Activated CD8-positive, alpha-beta T cell treated with anti-CD3 and anti-CD28 coated beads, Interleukin-2, amount 10 ng/mL, durations not matched to agents 7 days and 5 days (primary cell): ENCODE data around the gene TTC14. TPM values are rescaled to one million over a fixed set of nuclear protein-coding genes. Genes with fewer than 3 reads are reported as not detected.
"Not testable (repeated sequence)": the region's sequence is repeated elsewhere in the genome, so short reads cannot be mapped to it uniquely, and the experiment has no call there.

Experiments
- ATAC-seq: fragments of 150-1000 bp; cut with Tn5 transposase; one replicate; pipeline ENCODE4 v1.10.0; 2021; ENCODE audit warnings: moderate library complexity
- CTCF ChIA-PET: fragments of 350-600 bp; sonication (Branson Sonifier 250); formaldehyde crosslinking; loops from one replicate; lab custom pipeline; 2021; ENCODE audit warnings: antibody characterized with exemption; lab: Charles Lee
- POLR2A ChIA-PET: fragments of 350-600 bp; sonication (Branson Sonifier 250); formaldehyde crosslinking; loops from one replicate; lab custom pipeline; 2021; ENCODE audit warnings: antibody characterized with exemption; lab: Charles Lee
- DNase-seq: peaks from one replicate; pipeline ENCODE4 v3.0.0-alpha.2; 2020
- H3K27ac Mint-ChIP-seq: one replicate; pipeline ENCODE4 v1.8.0; 2021; ENCODE audit warnings: mild to moderate bottlenecking, mixed read lengths
- H3K27me3 Mint-ChIP-seq: one replicate; pipeline ENCODE4 v1.8.0; 2021; ENCODE audit warnings: low read depth, mixed read lengths
- H3K36me3 Mint-ChIP-seq: one replicate; pipeline ENCODE4 v1.8.0; 2021; ENCODE audit warnings: low read depth, mixed read lengths
- H3K4me1 Mint-ChIP-seq: one replicate; pipeline ENCODE4 v1.8.0; 2021; ENCODE audit warnings: low read depth, mixed read lengths
- H3K4me3 Mint-ChIP-seq: one replicate; pipeline ENCODE4 v1.8.0; 2021; ENCODE audit warnings: mild to moderate bottlenecking, mixed read lengths
- H3K9me3 Mint-ChIP-seq: one replicate; pipeline ENCODE4 v1.8.0; 2022; ENCODE audit warnings: mixed read lengths; ENCODE audit not compliant: insufficient read depth
- total RNA-seq, 2 experiments: library from RNA; stranded (reverse); gene quantifications; one replicate each; pipeline ENCODE4 v1.2.3, GENCODE V29; 2021

Gene TTC14
- total RNA-seq, 2 experiments from 2014 or later: 53.5 to 65.5 TPM

DNA sequence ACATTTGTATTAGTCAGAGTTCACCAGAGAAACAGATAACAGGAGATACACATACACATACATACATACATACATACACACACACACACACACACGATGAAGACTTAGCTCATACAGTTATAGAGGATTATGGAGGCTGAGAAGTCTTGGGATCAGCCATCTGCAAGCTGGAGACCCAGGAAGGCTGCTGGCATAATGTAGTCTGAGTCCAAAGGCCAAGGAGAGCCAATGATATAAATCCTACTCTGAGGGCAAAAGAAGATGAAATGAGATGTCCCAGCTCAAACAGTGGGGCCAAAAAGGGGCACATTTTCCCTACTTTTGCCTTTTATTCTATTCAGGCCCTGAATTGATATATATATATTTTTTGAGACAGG is 6.4 kb upstream of the TTC14 start:
- POLR2A ChIA-PET: no interaction called here
- ATAC-seq: no peak
- H3K27ac Mint-ChIP-seq: no peak overlapping the region

DNA sequence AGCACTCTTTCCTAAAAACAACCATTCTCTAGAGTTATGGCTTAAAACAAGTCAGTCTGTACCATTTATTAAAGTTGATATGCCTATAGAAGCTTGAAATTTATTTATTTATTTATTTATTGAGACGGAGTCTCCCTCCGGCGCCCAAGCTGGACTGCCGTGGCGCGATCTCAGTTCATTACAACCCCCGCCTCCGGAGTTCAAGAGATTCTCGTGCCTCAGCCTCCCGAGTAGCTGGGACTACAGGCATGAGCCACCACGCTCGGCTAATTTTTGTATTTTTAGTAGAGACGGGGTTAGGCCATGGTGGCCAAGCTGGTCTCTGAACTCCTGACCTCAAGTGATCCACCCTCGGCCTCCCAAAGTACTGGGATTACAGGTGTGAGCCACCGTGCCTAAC is 1.5 kb upstream of the TTC14 start:
- H3K36me3 Mint-ChIP-seq: peaks cover 31% of the 10 kb centered on the region
- CTCF ChIA-PET: no interaction called here
- no peaks in the 10 kb centered on the region for H3K9me3 Mint-ChIP-seq
- H3K27ac Mint-ChIP-seq: no peak overlapping the region
- DNase-seq (no peak), ATAC-seq (no peak)
- peaks cover 10% of the 10 kb centered on the region for H3K27me3 Mint-ChIP-seq
- POLR2A ChIA-PET: interaction anchor here (0.5 to 1.2 kb wide), 2 partner anchors 9 to 656 kb away, joined by 3 read pairs; no protein-coding TSS in a partner anchor
- no peak overlapping the region for H3K4me3 Mint-ChIP-seq
- H3K4me1 Mint-ChIP-seq: peaks cover 25% of the 10 kb centered on the region

More for the DNA sequence above, 6.4 kb upstream of the TTC14 start:
- Mint-ChIP-seq H3K4me1 (no peaks in the 10 kb centered on the region), H3K27me3 (peaks cover 16% of the 10 kb centered on the region), H3K4me3 (no peak overlapping the region), H3K36me3 (no peaks in the 10 kb centered on the region), H3K9me3 (no peaks in the 10 kb centered on the region)
- CTCF ChIA-PET: interaction anchor here (0.7 to 1.1 kb wide), 4 partner anchors 12 to 672 kb away, joined by 3 to 5 read pairs (median 3); no protein-coding TSS in a partner anchor
- no peak for DNase-seq

DNA sequence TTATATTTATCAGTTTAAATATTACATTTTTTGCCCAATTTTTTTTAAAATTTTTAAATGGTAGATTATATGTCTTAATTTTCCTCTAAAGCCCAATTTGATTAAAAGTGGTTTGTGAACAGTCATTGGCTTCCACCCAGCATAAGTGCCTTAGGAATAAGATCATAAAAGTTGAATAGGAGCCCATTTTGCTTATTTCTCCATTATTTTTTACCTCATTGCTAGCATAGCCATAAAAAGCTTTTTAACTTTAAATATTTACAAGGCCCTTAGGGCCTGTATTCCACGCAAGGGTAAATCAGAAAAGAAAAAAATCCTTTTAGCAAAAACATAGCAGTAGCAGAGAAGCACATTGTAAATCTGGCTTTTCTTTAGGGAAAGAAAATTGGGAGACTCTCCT is 9.0 kb downstream of the TTC14 start:
- ATAC-seq (no peak), DNase-seq (no peak)
- H3K27ac Mint-ChIP-seq: no peak overlapping the region
- ChIA-PET CTCF (interaction anchor here (1.2 kb wide), 1 partner anchor 9 kb away, joined by 3 read pairs; the partner anchor contains the start of gene TTC14), POLR2A (interaction anchor here (1.2 kb wide), 1 partner anchor 9 kb away, joined by 3 read pairs; the partner anchor contains the start of gene TTC14)
- H3K9me3 Mint-ChIP-seq: no peaks in the 10 kb centered on the region
- H3K36me3 Mint-ChIP-seq: peaks cover 61% of the 10 kb centered on the region
- H3K4me3 Mint-ChIP-seq: no peak overlapping the region
- peaks cover 3% of the 10 kb centered on the region for H3K4me1 Mint-ChIP-seq
- H3K27me3 Mint-ChIP-seq: no peaks in the 10 kb centered on the region

DNA sequence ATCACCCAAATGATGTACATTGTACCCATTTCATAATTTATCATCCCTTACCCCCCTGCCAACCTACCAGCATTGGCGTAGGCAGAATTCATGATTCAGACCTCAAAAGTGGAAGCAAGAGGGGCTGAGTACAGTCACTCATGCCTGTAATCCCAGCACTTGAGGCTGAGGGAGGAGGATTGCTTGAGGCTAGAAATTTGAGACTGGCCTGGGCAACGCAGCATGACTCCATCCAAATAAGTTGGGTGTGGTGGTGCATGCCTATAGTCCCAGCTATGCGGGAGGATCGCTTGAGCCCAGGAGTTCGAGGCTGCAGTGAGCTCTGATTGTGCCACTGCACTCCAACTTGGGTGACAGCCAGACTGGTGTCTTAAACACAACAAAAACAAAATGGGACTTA is 10.4 kb downstream of the TTC14 start:
- peaks cover 53% of the 10 kb centered on the region for H3K36me3 Mint-ChIP-seq

DNA sequence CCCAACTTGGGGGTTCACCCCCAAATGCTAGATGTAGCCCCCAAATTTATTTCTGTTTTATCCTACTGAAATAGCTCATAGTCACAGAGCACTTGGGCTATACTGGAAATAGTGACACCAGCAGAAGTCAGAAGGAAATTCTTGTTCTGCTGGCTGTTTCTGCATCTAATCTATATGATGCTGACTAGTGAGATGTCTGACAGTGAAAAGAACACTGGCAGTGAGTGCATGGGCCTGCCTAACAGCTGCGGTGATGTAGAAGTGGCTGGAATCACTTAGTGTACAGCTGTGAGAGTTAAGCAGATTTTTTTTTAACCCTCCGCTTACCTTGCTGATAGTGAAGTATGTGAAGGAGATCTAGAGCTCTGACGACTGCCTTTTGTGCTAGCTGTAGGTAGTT is 14.0 kb downstream of the TTC14 start:
- DNase-seq (no peak), ATAC-seq (peak; percentile 36)
- Mint-ChIP-seq H3K36me3 (peaks cover 49% of the 10 kb centered on the region), H3K4me3 (no peak overlapping the region), H3K9me3 (no peaks in the 10 kb centered on the region), H3K27me3 (no peaks in the 10 kb centered on the region), H3K4me1 (no peaks in the 10 kb centered on the region), H3K27ac (no peak overlapping the region)
- POLR2A ChIA-PET: interaction anchor here (0.6 to 1.2 kb wide), 3 partner anchors 13 to 1052 kb away, joined by 3 to 7 read pairs (median 5); partner anchors contain the start of gene TTC14
- CTCF ChIA-PET: interaction anchor here (0.8 kb wide), 1 partner anchor 966 kb away, joined by 3 read pairs; no protein-coding TSS in a partner anchor

More for the DNA sequence above, 10.4 kb downstream of the TTC14 start:
- ATAC-seq (no peak), DNase-seq (no peak)
- H3K27ac Mint-ChIP-seq: no peak overlapping the region
- H3K9me3 Mint-ChIP-seq: no peaks in the 10 kb centered on the region
- ChIA-PET CTCF (no interaction called here), POLR2A (no interaction called here)
- no peaks in the 10 kb centered on the region for H3K4me1 Mint-ChIP-seq
- H3K4me3 Mint-ChIP-seq: no peak overlapping the region
- H3K27me3 Mint-ChIP-seq: no peaks in the 10 kb centered on the region

DNA sequence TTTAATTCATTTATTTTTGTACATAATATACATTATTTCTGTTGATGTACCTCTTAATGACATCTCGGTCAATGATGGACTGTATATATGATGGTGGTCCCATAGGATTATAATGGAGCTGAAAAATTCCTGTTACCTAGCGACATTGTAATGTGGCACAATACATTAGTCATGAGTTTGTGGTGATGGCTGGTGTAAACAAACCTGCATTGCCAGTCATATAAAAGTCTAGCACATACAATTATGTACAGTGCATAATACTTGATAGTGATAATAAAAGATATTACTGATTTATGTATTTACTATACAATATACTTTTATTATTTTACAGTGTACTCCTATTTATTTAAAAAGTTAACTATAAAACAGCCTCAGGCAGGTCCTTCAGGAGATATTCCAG is 15.1 kb downstream of the TTC14 start:
- DNase-seq (no peak), ATAC-seq (no peak)
- H3K27me3 Mint-ChIP-seq: no peaks in the 10 kb centered on the region
- no peaks in the 10 kb centered on the region for H3K9me3 Mint-ChIP-seq
- POLR2A ChIA-PET: no interaction called here
- CTCF ChIA-PET: interaction anchor here (0.9 kb wide), 1 partner anchor 10 kb away, joined by 3 read pairs; no protein-coding TSS in a partner anchor
- H3K36me3 Mint-ChIP-seq: peaks cover 50% of the 10 kb centered on the region
- no peak overlapping the region for H3K4me3 Mint-ChIP-seq
- H3K4me1 Mint-ChIP-seq: no peaks in the 10 kb centered on the region
- H3K27ac Mint-ChIP-seq: no peak overlapping the region

DNA sequence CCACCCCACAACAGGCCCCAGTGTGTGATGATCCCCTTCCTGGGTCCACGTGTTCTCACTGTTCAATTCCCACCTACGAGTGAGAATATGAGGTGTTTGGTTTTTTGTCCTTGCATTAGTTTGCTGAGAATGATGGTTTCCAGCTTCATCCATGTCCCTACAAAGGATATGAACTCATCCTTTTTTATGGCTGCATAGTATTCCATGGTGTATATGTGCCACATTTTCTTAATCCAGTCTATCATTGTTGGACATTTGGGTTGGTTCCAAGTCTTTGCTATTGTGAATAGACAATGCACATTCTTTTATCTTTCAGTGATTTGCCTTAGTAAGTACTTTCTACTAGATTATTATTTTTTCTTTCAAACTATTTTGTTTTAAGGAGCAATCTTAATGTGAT is 16.6 kb downstream of the TTC14 start:
- H3K9me3 Mint-ChIP-seq, CTCF ChIA-PET: not testable (repeated sequence)
- H3K36me3 Mint-ChIP-seq: peaks cover 49% of the 10 kb centered on the region

DNA sequence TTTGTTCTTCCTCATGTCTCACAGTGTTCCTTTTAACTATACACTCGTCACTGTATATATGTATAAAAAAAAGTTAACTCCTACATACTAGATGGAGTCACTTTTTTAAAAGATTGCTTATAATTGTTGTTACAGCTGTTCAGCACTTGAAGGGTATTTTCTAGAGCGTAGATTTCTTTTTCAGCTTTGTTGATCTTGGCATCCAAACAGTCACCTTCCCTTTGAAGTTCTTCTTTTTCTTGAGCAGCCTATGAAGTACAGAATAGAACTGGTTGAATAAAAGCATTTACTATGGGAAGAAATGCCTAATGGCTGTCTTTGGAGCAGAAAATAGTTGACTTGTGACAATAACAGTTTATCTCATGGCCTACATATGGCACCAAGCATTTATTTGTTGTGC is 17.8 kb downstream of the TTC14 start:
- CTCF ChIA-PET: no interaction called here
- DNase-seq (no peak), ATAC-seq (no peak)
- peaks cover under 1% of the 10 kb centered on the region for H3K9me3 Mint-ChIP-seq
- H3K4me1 Mint-ChIP-seq: peaks cover 5% of the 10 kb centered on the region
- peaks cover 58% of the 10 kb centered on the region for H3K36me3 Mint-ChIP-seq
- no peak overlapping the region for H3K4me3 Mint-ChIP-seq
- no peaks in the 10 kb centered on the region for H3K27me3 Mint-ChIP-seq
- H3K27ac Mint-ChIP-seq: no peak overlapping the region
- POLR2A ChIA-PET: no interaction called here

More for the DNA sequence above, 16.6 kb downstream of the TTC14 start:
- H3K27ac Mint-ChIP-seq, H3K27me3 Mint-ChIP-seq, DNase-seq, ATAC-seq, POLR2A ChIA-PET, H3K4me3 Mint-ChIP-seq, H3K4me1 Mint-ChIP-seq: not testable (repeated sequence)

DNA sequence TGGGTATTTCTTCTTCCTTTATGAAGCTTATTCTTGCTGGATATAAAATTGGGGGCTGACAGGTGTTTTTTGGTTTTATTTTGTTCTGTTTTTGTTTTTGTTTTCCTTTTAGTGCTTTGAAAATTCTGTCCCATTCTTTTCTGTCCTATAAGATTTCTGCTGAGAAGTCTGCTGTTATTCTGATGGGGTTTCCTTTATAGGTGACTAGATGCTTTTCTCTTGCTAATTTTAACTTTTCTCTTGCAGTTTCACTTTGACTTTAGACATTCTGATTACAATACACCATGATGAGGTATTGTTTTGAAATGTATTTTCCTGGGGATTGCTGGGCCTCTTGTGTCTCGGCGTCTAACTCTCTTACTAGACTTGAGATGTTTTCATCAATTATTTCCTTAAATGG is 22.8 kb downstream of the TTC14 start:
- Mint-ChIP-seq H3K4me3 (no peak overlapping the region), H3K4me1 (peaks cover 13% of the 10 kb centered on the region), H3K9me3 (peaks cover 7% of the 10 kb centered on the region), H3K36me3 (peaks cover 60% of the 10 kb centered on the region), H3K27me3 (no peaks in the 10 kb centered on the region), H3K27ac (no peak overlapping the region)
- ChIA-PET CTCF (no interaction called here), POLR2A (no interaction called here)
- ATAC-seq (no peak), DNase-seq (no peak)

DNA sequence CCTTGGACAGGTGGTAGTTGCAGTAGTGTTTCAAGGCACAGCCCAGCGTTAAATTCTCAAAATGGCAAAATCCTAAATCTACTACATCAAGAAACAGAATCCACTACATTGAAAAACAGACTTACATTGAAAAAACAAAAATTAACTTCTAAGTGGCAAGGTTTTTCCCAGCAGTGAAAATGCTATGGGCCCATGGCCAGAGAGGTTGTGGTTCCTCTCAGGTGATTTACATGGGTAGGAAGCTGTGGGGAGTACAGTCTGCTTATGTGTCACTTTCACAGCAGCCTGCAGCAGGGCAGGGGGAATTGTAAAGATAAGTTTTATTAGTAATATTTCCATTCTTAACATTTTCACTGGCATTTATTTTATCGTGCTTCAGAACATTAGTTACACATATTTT is 24.9 kb downstream of the TTC14 start:
- H3K36me3 Mint-ChIP-seq: peaks cover 48% of the 10 kb centered on the region
- H3K4me1 Mint-ChIP-seq: peaks cover 13% of the 10 kb centered on the region
- H3K4me3 Mint-ChIP-seq: no peak overlapping the region
- no peak overlapping the region for H3K27ac Mint-ChIP-seq
- DNase-seq (no peak), ATAC-seq (no peak)
- no peaks in the 10 kb centered on the region for H3K27me3 Mint-ChIP-seq
- H3K9me3 Mint-ChIP-seq: peaks cover 7% of the 10 kb centered on the region
- CTCF ChIA-PET: interaction anchor here (1.3 kb wide), 1 partner anchor 25 kb away, joined by 3 read pairs; the partner anchor contains the start of gene TTC14
- POLR2A ChIA-PET: no interaction called here

DNA sequence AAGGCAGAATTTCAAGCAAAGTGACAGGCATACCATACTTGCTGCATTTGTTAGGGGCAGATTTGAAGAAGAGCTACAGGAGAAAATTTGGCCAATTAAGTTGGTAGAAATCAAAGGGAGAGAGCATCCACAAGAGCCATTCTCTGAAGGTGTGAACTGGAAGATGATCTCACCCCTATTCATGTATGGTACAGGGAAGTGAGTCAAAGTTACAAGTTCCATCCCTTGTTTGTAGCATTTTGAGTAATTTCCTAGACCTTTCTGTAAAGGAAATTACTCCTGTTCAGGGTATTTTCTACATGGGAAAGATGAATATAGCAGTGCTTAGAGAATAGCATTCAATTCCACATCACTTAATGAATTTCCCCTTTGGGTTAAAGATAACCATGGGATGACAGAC is 28.4 kb downstream of the TTC14 start:
- ATAC-seq: no peak
- no peak overlapping the region for H3K4me3 Mint-ChIP-seq
- ChIA-PET POLR2A (no interaction called here), CTCF (no interaction called here)
- DNase-seq: no peak
- peaks cover 16% of the 10 kb centered on the region for H3K36me3 Mint-ChIP-seq
- H3K9me3 Mint-ChIP-seq: no peaks in the 10 kb centered on the region
- no peak overlapping the region for H3K27ac Mint-ChIP-seq
- H3K4me1 Mint-ChIP-seq: peaks cover 3% of the 10 kb centered on the region
- H3K27me3 Mint-ChIP-seq: peaks cover 5% of the 10 kb centered on the region

DNA sequence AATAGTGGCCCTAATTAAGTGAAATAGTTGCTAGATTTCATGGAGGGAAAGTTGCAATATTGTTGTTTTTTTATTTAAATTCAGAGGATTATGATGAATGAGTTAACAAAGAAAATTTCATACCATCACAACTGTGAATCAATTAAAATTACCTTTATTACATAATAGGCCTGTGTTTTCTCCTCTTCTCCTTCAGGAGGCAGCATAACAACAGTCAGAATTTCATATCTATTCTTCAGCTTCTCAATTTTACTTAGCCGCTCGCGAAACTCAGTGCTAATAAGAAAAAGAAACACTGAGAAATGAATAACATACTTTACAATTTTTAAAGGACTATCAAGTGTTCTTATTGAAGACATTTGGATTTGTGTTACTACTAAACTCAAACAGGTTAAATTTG is 29.4 kb downstream of the TTC14 start:
- ChIA-PET CTCF (interaction anchor here (1.1 kb wide), 1 partner anchor 26 kb away, joined by 3 read pairs; no protein-coding TSS in a partner anchor), POLR2A (no interaction called here)
- Mint-ChIP-seq H3K27me3 (peaks cover 10% of the 10 kb centered on the region), H3K36me3 (peaks cover 6% of the 10 kb centered on the region), H3K4me1 (no peaks in the 10 kb centered on the region), H3K27ac (no peak overlapping the region), H3K4me3 (no peak overlapping the region), H3K9me3 (no peaks in the 10 kb centered on the region)
- ATAC-seq (no peak), DNase-seq (no peak)
